Head of caudate nucleus (tissue), 42 donors: ENCODE measurements around the gene TMEM101.
"Not testable (repeated sequence)": the region's sequence is repeated elsewhere in the genome, so short reads cannot be mapped to it uniquely, and the experiment has no call there.

ENCODE experiments used
- DNase-seq, 42 donors: peaks; one replicate each; pipeline versions ENCODE4 v3.0.0 to v3.0.0-alpha.2; 2020 to 2021; ENCODE audit warnings: mixed read lengths in 7 of 42
- intact Hi-C: fragments of 100-400 bp; cut with DNase I; formaldehyde crosslinking; loops from one replicate; pipeline ENCODE4 v1.15.0; 2022

The TMEM101 gene

GRCh38 chr17:44004761-44005526, 9.8 kb downstream of the TMEM101 start:
- intact Hi-C loops: no loop called here
- DNase-seq: no peak

GRCh38 chr17:44004077-44004760, 10.5 kb downstream of the TMEM101 start, which contains the start of gene NAGS:
Gene NAGS (plus strand): TSS chr17:44004622. CDS start chr17:44004664, 42 bp downstream.
- intact Hi-C loops: no loop called here
- DNase-seq: no peak

- no peak for DNase-seq
- intact Hi-C loops: no loop called here
Observed at GRCh38 chr17:44002141-44002848, 12.5 kb downstream of the TMEM101 start.

GRCh38 chr17:44001461-44001920, 13.3 kb downstream of the TMEM101 start:
- intact Hi-C loops: no loop called here

GRCh38 chr17:44000871-44001460, 13.8 kb downstream of the TMEM101 start:
- DNase-seq: no peak
- intact Hi-C loops: no loop called here

More at GRCh38 chr17:44001461-44001920, 13.3 kb downstream of the TMEM101 start:
- DNase-seq: no peak

- DNase-seq: no peak
- intact Hi-C loops: no loop called here
Observed at GRCh38 chr17:44000141-44000860, 14.5 kb downstream of the TMEM101 start.

- intact Hi-C loops: loop anchor here (10.0 kb wide), 1 partner anchor 54 kb away; the partner anchor contains the start of gene PPY
- no peak for DNase-seq
Observed at GRCh38 chr17:43999024-43999423, 15.7 kb downstream of the TMEM101 start.

- DNase-seq: no peak
- intact Hi-C loops: loop anchor here (10.0 kb wide), 1 partner anchor 54 kb away; the partner anchor contains the start of gene PPY
Observed at GRCh38 chr17:43998552-43998951, 16.2 kb downstream of the TMEM101 start.

- not testable (repeated sequence) for DNase-seq
- intact Hi-C loops: loop anchor here (10.0 kb wide), 1 partner anchor 52 kb away; the partner anchor contains the start of gene PPY
Observed at GRCh38 chr17:43997180-43997579, 17.6 kb downstream of the TMEM101 start.

GRCh38 chr17:43995150-43995471, 19.7 kb downstream of the TMEM101 start:
- DNase-seq: no peak
- intact Hi-C loops: loop anchor here (10.0 kb wide), 1 partner anchor 50 kb away; the partner anchor contains the start of gene PPY

GRCh38 chr17:43994272-43995149, 20.3 kb downstream of the TMEM101 start:
- peak; percentile 59 to 90 (median 78) for DNase-seq
- intact Hi-C loops: loop anchor here (10.0 kb wide), 1 partner anchor 50 kb away; the partner anchor contains the start of gene PPY

- intact Hi-C loops: loop anchor here (10.0 kb wide), 1 partner anchor 48 kb away; the partner anchor contains the start of gene PPY
- DNase-seq: no peak
Observed at GRCh38 chr17:43992641-43993040, 22.1 kb downstream of the TMEM101 start.

- intact Hi-C loops: no loop called here
- no peak for DNase-seq
Observed at GRCh38 chr17:43988301-43988700, 26.5 kb downstream of the TMEM101 start.

GRCh38 chr17:43987131-43988021, 27.4 kb downstream of the TMEM101 start:
- intact Hi-C loops: no loop called here
- no peak for DNase-seq

GRCh38 chr17:43986225-43986981, 28.4 kb downstream of the TMEM101 start:
- peak in 26 of 42 donors; percentile 22 to 74 (median 47) for DNase-seq
- intact Hi-C loops: no loop called here

GRCh38 chr17:43984521-43984920, 30.2 kb downstream of the TMEM101 start:
- intact Hi-C loops: no loop called here
- no peak for DNase-seq
